ENCODE data around the gene DPF3.

DPF3 gene

DNA sequence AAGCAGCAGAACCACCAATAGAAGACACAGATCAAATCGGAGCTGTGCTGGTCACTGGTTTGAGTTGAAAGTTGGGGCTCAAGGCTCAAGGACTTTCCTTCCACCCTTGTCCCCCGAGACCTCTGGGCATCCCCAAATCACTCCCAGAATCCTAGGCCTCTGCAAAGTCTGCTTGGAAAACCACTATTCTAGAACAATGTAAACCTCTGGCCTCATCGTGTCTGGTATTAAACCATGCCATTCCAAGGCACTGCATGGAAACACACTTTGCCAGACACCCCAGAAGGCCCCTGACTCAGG is 288.0 kb downstream of the DPF3 start:
- H2AK5ac ChIP-seq (ENCODE audit: low read length) = no peak overlapping the region
- H2AFZ ChIP-seq (ENCODE audit: insufficient read depth, low read length, poor library complexity) = no peak overlapping the region
- H2BK120ac ChIP-seq (ENCODE audit: insufficient read depth, low read length, poor library complexity) = no peak overlapping the region
- no peak overlapping the region for H4K12ac ChIP-seq (ENCODE audit: low read depth, low read length)
- no peaks in the 10 kb centered on the region for H3K36me3 ChIP-seq (ENCODE audit: control insufficient read depth in 1 of 2, insufficient read depth in 2 of 2, low read length in 2 of 2)
- no peak overlapping the region for H3K18ac ChIP-seq (ENCODE audit: low read length)
- H3K4me3 ChIP-seq (ENCODE audit: low read depth, low read length) = no peak overlapping the region
- H3K79me2 ChIP-seq (ENCODE audit: control insufficient read depth, insufficient read depth, low read length, poor library complexity) = no peaks in the 10 kb centered on the region
- H3K23ac ChIP-seq (ENCODE audit: low read length) = no peak overlapping the region
- H3K4me1 ChIP-seq (ENCODE audit: control insufficient read depth in 1 of 2, insufficient read depth in 2 of 2, low read length in 2 of 2) = peaks cover 8 to 23% of the 10 kb centered on the region in 2 experiments
- no peak overlapping the region for H4K91ac ChIP-seq (ENCODE audit: low read depth, low read length)
- no peak overlapping the region for H2BK12ac ChIP-seq (ENCODE audit: low read length)
- no peak overlapping the region for H3K4ac ChIP-seq (ENCODE audit: low read depth, low read length)
- no peak overlapping the region for H3K27ac ChIP-seq (ENCODE audit: low read depth, low read length)
- H3K9me3 ChIP-seq (ENCODE audit: insufficient read depth, low read depth, low read length) = peaks cover 4% of the 10 kb centered on the region
- no peak overlapping the region for H3K14ac ChIP-seq (ENCODE audit: low read length)
- peaks cover 4% of the 10 kb centered on the region for H3K79me1 ChIP-seq (ENCODE audit: low read length)
- H3K9ac ChIP-seq (ENCODE audit: low read length) = no peak overlapping the region
- no peaks in the 10 kb centered on the region for H3K27me3 ChIP-seq (ENCODE audit: insufficient read depth, low read length)
- no peak overlapping the region for H4K8ac ChIP-seq (ENCODE audit: low read depth, low read length)
- DNase-seq = no peak
- no peak overlapping the region for H2BK5ac ChIP-seq (ENCODE audit: low read depth, low read length, poor library complexity)
- no peak overlapping the region for H3K4me2 ChIP-seq (ENCODE audit: low read length)
- no CpG with 5 or more reads among the region's 3 CpGs for WGBS (ENCODE audit: extremely low coverage, insufficient coverage, insufficient read length)

- H2BK12ac ChIP-seq (ENCODE audit: low read length) = no peak overlapping the region
- no peaks in the 10 kb centered on the region for H3K79me2 ChIP-seq (ENCODE audit: control insufficient read depth, insufficient read depth, low read length, poor library complexity)
- H3K4ac ChIP-seq (ENCODE audit: low read depth, low read length) = no peak overlapping the region
- H4K8ac ChIP-seq (ENCODE audit: low read depth, low read length) = no peak overlapping the region
- peaks cover 8 to 26% of the 10 kb centered on the region in 2 experiments for H3K4me1 ChIP-seq (ENCODE audit: control insufficient read depth in 1 of 2, insufficient read depth in 2 of 2, low read length in 2 of 2)
- H3K9me3 ChIP-seq (ENCODE audit: insufficient read depth, low read depth, low read length) = peaks cover 4% of the 10 kb centered on the region
- no peak overlapping the region for H2BK5ac ChIP-seq (ENCODE audit: low read depth, low read length, poor library complexity)
- H3K4me2 ChIP-seq (ENCODE audit: low read length) = no peak overlapping the region
- no peak overlapping the region for H2AFZ ChIP-seq (ENCODE audit: insufficient read depth, low read length, poor library complexity)
- no CpG with 5 or more reads among the region's 18 CpGs for whole genome bisulfite sequencing (ENCODE audit: extremely low coverage, insufficient coverage, insufficient read length)
- H3K14ac ChIP-seq (ENCODE audit: low read length) = no peak overlapping the region
- no peak overlapping the region for H3K18ac ChIP-seq (ENCODE audit: low read length)
- no peak overlapping the region for H4K91ac ChIP-seq (ENCODE audit: low read depth, low read length)
- H3K79me1 ChIP-seq (ENCODE audit: low read length) = peaks cover 4% of the 10 kb centered on the region
- no peak overlapping the region for H3K27ac ChIP-seq (ENCODE audit: low read depth, low read length)
- H2AK5ac ChIP-seq (ENCODE audit: low read length) = no peak overlapping the region
- no peak for DNase-seq
- H3K36me3 ChIP-seq (ENCODE audit: control insufficient read depth in 1 of 2, insufficient read depth in 2 of 2, low read length in 2 of 2) = no peaks in the 10 kb centered on the region
- no peak overlapping the region for H3K9ac ChIP-seq (ENCODE audit: low read length)
- no peak overlapping the region for H4K12ac ChIP-seq (ENCODE audit: low read depth, low read length)
- H3K4me3 ChIP-seq (ENCODE audit: low read depth, low read length) = no peak overlapping the region
- no peaks in the 10 kb centered on the region for H3K27me3 ChIP-seq (ENCODE audit: insufficient read depth, low read length)
- H3K23ac ChIP-seq (ENCODE audit: low read length) = no peak overlapping the region
- H2BK120ac ChIP-seq (ENCODE audit: insufficient read depth, low read length, poor library complexity) = no peak overlapping the region
Observed at GRCh38 chr14:72605096-72605920, 288.6 kb downstream of the DPF3 start.

DNA sequence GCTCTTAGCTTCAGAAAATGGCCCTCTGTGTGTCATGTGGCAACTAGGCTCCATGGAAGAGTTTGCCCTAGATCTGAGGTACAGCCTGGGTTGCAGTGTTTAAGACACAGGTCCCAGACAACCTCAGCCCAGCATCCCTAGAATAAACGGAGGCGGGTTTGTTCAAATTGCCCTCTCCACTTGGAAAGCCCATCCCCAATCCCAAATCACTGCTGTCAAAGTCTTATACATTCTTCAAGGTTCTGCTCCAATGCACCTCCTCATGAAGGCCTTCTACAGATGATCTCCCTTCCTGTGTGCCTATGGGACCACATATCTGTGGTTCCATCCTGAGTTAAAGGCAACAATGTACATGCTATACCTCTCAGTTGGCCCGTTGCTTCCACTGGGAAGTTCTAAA is 289.8 kb downstream of the DPF3 start:
- no peak overlapping the region for H3K27ac ChIP-seq (ENCODE audit: low read depth, low read length)
- H2BK12ac ChIP-seq (ENCODE audit: low read length) = no peak overlapping the region
- H3K4ac ChIP-seq (ENCODE audit: low read depth, low read length) = no peak overlapping the region
- peaks cover 4% of the 10 kb centered on the region for H3K9me3 ChIP-seq (ENCODE audit: insufficient read depth, low read depth, low read length)
- H4K12ac ChIP-seq (ENCODE audit: low read depth, low read length) = no peak overlapping the region
- no peak overlapping the region for H2BK120ac ChIP-seq (ENCODE audit: insufficient read depth, low read length, poor library complexity)
- no peak overlapping the region for H3K14ac ChIP-seq (ENCODE audit: low read length)
- no peak overlapping the region for H4K8ac ChIP-seq (ENCODE audit: low read depth, low read length)
- H3K18ac ChIP-seq (ENCODE audit: low read length) = no peak overlapping the region
- H3K27me3 ChIP-seq (ENCODE audit: insufficient read depth, low read length) = no peaks in the 10 kb centered on the region
- H3K4me3 ChIP-seq (ENCODE audit: low read depth, low read length) = no peak overlapping the region
- no peak overlapping the region for H2AK5ac ChIP-seq (ENCODE audit: low read length)
- no CpG with 5 or more reads among the region's 3 CpGs for WGBS (ENCODE audit: extremely low coverage, insufficient coverage, insufficient read length)
- no peak overlapping the region for H2BK5ac ChIP-seq (ENCODE audit: low read depth, low read length, poor library complexity)
- H4K91ac ChIP-seq (ENCODE audit: low read depth, low read length) = no peak overlapping the region
- no peaks in the 10 kb centered on the region for H3K79me2 ChIP-seq (ENCODE audit: control insufficient read depth, insufficient read depth, low read length, poor library complexity)
- DNase-seq = no peak
- no peak overlapping the region for H3K4me2 ChIP-seq (ENCODE audit: low read length)
- H3K4me1 ChIP-seq (ENCODE audit: control insufficient read depth in 1 of 2, insufficient read depth in 2 of 2, low read length in 2 of 2) = peaks cover 10 to 26% of the 10 kb centered on the region in 2 experiments
- no peak overlapping the region for H2AFZ ChIP-seq (ENCODE audit: insufficient read depth, low read length, poor library complexity)
- H3K36me3 ChIP-seq (ENCODE audit: control insufficient read depth in 1 of 2, insufficient read depth in 2 of 2, low read length in 2 of 2) = no peaks in the 10 kb centered on the region
- H3K9ac ChIP-seq (ENCODE audit: low read length) = no peak overlapping the region
- H3K79me1 ChIP-seq (ENCODE audit: low read length) = peaks cover 6% of the 10 kb centered on the region
- H3K23ac ChIP-seq (ENCODE audit: low read length) = no peak overlapping the region

GRCh38 chr14:72603639-72604038 is 290.3 kb downstream of the DPF3 start:
- H3K4me3 ChIP-seq (ENCODE audit: low read depth, low read length) = no peak overlapping the region

More at GRCh38 chr14:72603639-72604038, 290.3 kb downstream of the DPF3 start:
- no peak overlapping the region for H2BK5ac ChIP-seq (ENCODE audit: low read depth, low read length, poor library complexity)
- no peak overlapping the region for H3K27ac ChIP-seq (ENCODE audit: low read depth, low read length)
- H3K9ac ChIP-seq (ENCODE audit: low read length) = no peak overlapping the region
- no peak overlapping the region for H4K12ac ChIP-seq (ENCODE audit: low read depth, low read length)
- H3K18ac ChIP-seq (ENCODE audit: low read length) = no peak overlapping the region
- H2BK12ac ChIP-seq (ENCODE audit: low read length) = no peak overlapping the region
- peaks cover 5% of the 10 kb centered on the region for H3K79me1 ChIP-seq (ENCODE audit: low read length)
- H3K79me2 ChIP-seq (ENCODE audit: control insufficient read depth, insufficient read depth, low read length, poor library complexity) = no peaks in the 10 kb centered on the region
- no peak overlapping the region for H3K4ac ChIP-seq (ENCODE audit: low read depth, low read length)
- no peaks in the 10 kb centered on the region for H3K27me3 ChIP-seq (ENCODE audit: insufficient read depth, low read length)
- no peak overlapping the region for H4K91ac ChIP-seq (ENCODE audit: low read depth, low read length)
- peaks cover 8 to 23% of the 10 kb centered on the region in 2 experiments for H3K4me1 ChIP-seq (ENCODE audit: control insufficient read depth in 1 of 2, insufficient read depth in 2 of 2, low read length in 2 of 2)
- no CpG with 5 or more reads among the region's 4 CpGs for WGBS (ENCODE audit: extremely low coverage, insufficient coverage, insufficient read length)
- H3K36me3 ChIP-seq (ENCODE audit: control insufficient read depth in 1 of 2, insufficient read depth in 2 of 2, low read length in 2 of 2) = no peaks in the 10 kb centered on the region
- no peak overlapping the region for H2BK120ac ChIP-seq (ENCODE audit: insufficient read depth, low read length, poor library complexity)
- H2AK5ac ChIP-seq (ENCODE audit: low read length) = no peak overlapping the region
- H3K9me3 ChIP-seq (ENCODE audit: insufficient read depth, low read depth, low read length) = peaks cover 4% of the 10 kb centered on the region
- H3K23ac ChIP-seq (ENCODE audit: low read length) = no peak overlapping the region
- no peak overlapping the region for H2AFZ ChIP-seq (ENCODE audit: insufficient read depth, low read length, poor library complexity)
- no peak overlapping the region for H3K4me2 ChIP-seq (ENCODE audit: low read length)
- H4K8ac ChIP-seq (ENCODE audit: low read depth, low read length) = no peak overlapping the region
- H3K14ac ChIP-seq (ENCODE audit: low read length) = no peak overlapping the region
- no peak for DNase-seq

All from trophoblast cell (in vitro differentiated cells and primary cell).